Cardiac fibroblast (primary cell): Measurements from ENCODE around the gene ALKBH5.

Experiments
- DNase-seq, 2 donors: peaks; one replicate each; pipeline versions ENCODE4 v3.0.0 to v3.0.0-alpha.2; 2010; ENCODE audit warnings: low read depth in 2 of 2
- H3K4me3 ChIP-seq, 2 donors: replicated peaks in 1 of 2; 1 replicate in 1 of 2; 2 replicates in 1 of 2; pipeline ENCODE4 v1.5.1; 2011; ENCODE audit warnings: low read depth in 2 of 2, low read length in 2 of 2, mild to moderate bottlenecking in 2 of 2, moderate library complexity in 1 of 2
- TF ChIP-seq, protein P1 (sequence below): IDR thresholded peaks from one replicate; pipeline ENCODE4 v1.5.1; 2011; ENCODE audit warnings: low read depth, mild to moderate bottlenecking, low read length, inconsistent platforms

Gene ALKBH5

GRCh38 chr17:18250259-18250658 is 66.6 kb downstream of the ALKBH5 start:
- DNase-seq, result no peak
- no peak overlapping the region for H3K4me3 ChIP-seq
- TF ChIP-seq, protein P1, sequence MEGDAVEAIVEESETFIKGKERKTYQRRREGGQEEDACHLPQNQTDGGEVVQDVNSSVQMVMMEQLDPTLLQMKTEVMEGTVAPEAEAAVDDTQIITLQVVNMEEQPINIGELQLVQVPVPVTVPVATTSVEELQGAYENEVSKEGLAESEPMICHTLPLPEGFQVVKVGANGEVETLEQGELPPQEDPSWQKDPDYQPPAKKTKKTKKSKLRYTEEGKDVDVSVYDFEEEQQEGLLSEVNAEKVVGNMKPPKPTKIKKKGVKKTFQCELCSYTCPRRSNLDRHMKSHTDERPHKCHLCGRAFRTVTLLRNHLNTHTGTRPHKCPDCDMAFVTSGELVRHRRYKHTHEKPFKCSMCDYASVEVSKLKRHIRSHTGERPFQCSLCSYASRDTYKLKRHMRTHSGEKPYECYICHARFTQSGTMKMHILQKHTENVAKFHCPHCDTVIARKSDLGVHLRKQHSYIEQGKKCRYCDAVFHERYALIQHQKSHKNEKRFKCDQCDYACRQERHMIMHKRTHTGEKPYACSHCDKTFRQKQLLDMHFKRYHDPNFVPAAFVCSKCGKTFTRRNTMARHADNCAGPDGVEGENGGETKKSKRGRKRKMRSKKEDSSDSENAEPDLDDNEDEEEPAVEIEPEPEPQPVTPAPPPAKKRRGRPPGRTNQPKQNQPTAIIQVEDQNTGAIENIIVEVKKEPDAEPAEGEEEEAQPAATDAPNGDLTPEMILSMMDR, result no peak

DNA sequence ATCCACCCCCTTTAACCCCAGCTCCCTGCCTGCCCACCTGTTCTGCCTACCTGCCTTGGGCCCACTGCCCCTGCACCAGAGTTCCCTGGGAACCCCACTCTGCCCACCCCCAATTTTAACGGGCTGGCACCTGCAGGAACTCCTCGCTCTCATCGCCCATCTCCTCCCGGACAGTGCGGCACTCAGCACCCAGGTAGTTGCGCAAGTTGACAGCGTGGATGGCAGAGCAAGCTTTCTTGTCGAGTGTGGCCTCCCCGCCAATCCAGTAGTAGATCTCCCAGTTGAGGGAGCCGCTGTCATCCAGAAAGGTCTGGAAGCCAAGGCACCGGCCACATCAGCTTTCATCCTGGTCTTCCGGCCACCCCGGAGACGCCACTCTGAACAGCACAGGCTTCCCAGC is 67.1 kb downstream of the ALKBH5 start:
- no peak for DNase-seq
- TF ChIP-seq, protein P1, result no peak
- H3K4me3 ChIP-seq, result no peak overlapping the region

- DNase-seq, result no peak
- no peak overlapping the region for H3K4me3 ChIP-seq
- TF ChIP-seq, protein P1, result no peak
Measured at GRCh38 chr17:18251204-18251603, 67.6 kb downstream of the ALKBH5 start.

- TF ChIP-seq, protein P1, result no peak
- H3K4me3 ChIP-seq, result no peak overlapping the region
- no peak for DNase-seq
Measured at GRCh38 chr17:18252160-18252559, 68.5 kb downstream of the ALKBH5 start.

GRCh38 chr17:18253187-18253884 is 69.7 kb downstream of the ALKBH5 start:
- H3K4me3 ChIP-seq, result no peak overlapping the region
- DNase-seq, result no peak
- TF ChIP-seq, protein P1, result no peak

DNA sequence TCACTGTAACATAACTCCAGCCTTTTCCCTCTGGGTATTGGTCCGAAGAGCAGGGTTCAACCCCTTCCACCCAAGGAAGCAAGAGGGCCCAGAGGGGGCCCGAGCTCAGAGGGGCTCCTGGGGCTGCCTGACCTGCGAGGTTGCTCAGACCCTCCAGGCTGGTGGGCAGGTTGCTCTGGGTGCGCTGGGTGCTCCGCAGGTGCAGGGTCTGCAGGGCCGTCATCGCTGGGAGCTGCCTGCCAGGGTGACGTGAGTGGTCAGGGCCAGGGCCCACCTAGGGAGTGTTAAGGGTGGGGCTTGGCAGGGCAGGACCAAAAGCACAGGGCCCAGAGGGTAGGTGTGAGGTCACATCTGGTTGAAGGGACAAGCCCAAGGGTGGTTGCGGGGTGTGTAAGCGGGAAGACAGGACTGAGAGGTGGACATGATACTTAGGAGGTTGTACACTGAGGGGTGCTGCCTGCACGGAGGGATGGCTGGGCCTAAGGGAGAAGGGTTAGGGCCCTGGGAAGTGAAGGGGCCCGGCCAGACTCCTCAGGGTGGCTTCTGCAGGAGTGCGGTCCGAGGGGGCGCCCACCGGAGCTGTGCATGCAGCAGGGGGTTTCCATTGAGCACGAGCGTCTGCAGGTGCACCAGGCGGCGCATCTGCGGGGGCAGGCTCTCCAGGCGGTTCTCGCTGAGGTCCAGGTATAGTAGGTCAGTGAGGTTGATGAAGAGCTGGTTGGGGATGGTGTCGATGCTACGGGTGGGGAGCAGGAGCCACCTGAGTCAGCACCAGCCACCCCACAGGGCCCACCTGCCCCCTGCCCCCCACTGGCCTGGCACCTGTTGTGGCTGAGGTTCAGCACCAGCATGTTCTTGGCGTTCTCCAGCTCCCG is 70.6 kb downstream of the ALKBH5 start:
- no peak for DNase-seq
- TF ChIP-seq, protein P1, result no peak
- no peak overlapping the region for H3K4me3 ChIP-seq
